LNCAP (cell line): ENCODE data around the gene ABCC11.

Experiments used
- TF ChIP-seq, protein P1 (sequence below): fragments of 450-650 bp; IDR thresholded peaks from 2 replicates; pipeline ENCODE4 v1.5.1; 2017; ENCODE audit warnings: mild to moderate bottlenecking

Gene ABCC11

DNA sequence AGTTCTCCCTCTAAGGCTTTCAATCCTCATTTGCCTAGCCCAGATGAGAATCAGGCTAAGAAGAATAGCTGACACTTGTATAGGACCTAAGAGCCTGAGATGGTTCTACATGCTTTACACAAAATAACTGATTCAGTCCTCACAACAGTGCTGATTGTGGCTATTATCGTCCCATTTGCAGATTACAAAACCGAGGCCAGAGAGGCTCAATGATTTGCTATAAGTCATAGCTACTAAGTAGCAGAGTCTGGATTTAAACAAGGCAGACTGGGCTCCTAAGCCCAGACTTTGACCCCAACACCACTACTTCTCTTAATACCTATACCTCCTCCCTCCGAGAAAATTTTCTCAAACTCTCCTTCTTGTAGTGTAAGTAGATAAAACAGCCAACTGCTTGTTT, 114.6 kb downstream of the ABCC11 start:
- TF ChIP-seq, protein P1, sequence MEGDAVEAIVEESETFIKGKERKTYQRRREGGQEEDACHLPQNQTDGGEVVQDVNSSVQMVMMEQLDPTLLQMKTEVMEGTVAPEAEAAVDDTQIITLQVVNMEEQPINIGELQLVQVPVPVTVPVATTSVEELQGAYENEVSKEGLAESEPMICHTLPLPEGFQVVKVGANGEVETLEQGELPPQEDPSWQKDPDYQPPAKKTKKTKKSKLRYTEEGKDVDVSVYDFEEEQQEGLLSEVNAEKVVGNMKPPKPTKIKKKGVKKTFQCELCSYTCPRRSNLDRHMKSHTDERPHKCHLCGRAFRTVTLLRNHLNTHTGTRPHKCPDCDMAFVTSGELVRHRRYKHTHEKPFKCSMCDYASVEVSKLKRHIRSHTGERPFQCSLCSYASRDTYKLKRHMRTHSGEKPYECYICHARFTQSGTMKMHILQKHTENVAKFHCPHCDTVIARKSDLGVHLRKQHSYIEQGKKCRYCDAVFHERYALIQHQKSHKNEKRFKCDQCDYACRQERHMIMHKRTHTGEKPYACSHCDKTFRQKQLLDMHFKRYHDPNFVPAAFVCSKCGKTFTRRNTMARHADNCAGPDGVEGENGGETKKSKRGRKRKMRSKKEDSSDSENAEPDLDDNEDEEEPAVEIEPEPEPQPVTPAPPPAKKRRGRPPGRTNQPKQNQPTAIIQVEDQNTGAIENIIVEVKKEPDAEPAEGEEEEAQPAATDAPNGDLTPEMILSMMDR: no peak

DNA sequence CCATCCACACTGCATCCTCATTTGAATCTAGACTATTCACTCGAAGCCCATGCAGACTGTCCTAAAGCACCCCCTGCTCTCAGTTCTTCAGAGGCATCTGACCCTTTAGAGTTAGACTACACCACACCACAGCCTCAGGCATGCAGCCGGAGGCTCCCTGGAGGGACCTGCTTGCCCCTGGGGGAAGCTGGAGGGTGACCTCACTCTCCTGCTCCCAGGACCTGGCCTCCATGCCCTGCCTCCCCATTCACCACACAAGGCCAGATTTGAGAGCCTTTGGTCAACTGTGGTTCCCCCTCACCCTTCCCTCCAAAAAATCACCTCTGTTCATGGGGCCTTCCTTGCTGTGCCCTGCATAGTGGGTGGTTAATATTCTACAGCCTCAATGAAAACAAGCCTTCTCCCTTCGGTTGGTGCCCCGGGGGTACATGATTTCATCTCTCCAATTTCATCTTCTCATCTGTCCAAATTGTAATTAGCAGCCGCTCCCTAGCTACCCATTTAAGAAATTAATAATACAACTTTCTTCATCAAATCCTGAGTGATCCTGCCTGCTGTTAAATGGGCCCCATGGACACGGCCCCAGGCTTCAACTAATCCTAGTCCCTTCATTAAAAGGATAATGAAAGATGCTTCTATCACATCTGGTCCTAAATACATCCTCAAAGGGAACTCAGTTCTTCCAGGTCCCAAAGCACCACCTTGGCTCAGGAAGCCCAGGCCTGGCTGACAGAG, 116.0 kb downstream of the ABCC11 start:
- TF ChIP-seq, protein P1: no peak

DNA sequence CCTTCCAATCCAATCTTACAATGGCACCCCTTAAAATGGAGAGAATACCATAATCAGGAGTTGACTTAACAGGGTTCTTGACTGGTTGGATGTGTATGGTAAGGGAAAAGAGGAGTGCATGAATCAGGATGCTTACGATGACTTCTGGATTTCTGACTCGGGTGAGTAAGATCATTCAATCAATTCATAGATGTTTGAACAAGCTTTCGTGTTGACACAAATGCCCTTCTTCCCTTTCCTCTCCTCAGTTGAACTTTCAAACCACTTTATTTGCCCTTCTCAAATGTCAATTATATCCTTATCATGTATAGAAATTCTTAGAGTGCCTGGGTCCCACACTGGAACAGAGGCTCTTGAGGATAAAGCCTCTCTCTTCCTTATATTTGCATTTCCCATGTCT, 117.4 kb downstream of the ABCC11 start:
- TF ChIP-seq, protein P1: no peak

DNA sequence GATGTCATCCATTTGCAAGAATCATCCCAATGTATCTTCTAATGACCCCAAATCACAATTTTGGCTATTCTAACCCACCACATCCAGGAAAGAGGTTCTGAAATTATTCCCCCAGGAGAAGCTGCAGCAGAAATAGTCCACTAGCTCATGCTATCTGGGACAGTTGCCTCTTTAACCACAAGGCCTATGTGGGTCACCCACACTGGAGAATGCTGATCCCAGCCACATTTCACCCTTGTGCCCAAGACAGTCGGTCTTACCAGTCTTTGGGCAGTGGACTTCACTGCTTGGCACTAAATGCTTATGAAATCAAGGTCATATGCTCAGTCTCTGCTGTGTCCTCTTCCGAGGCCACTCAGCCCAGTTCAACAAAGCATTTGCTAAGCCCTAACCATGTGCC, 118.6 kb downstream of the ABCC11 start:
- TF ChIP-seq, protein P1: no peak

DNA sequence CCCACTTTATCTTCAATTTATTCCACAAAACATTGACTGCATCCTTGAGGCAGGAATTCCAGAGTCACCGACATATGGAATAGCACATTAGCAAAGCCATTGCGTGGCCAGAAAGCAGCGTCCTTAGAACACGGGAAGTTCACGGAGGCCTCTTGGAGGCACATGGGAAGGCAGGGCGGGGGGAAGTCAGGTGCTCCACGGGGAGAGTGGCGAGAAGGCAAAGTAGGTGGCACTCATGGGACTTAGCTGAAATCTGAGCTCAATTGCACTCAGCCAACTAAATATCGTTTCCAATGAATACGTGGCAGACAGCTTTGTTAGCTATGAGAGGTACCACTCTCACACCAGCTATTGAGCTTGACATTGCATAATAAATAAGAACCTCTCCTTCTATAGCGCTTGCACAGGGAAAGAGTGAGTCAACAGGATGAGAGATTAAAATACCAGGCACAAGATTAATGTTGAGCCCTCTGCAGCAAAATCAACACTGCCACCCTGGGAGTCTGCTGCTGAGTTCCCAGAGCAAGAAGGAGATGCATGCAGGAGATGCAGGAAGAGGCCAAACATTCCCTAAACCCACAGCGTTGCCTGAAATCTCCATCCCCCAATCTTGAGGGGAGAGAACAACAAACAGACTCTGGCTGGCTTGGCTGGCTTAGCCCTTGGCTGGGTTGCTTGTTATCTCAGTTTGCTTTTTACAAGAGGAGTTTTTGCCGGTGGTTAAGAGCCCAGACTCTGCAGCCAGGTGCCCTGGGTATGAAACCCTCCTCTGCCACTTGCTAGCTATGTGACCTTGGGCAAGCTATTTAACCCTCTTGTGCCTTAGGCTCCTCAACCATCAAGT, 120.3 kb downstream of the ABCC11 start:
- TF ChIP-seq, protein P1: no peak

DNA sequence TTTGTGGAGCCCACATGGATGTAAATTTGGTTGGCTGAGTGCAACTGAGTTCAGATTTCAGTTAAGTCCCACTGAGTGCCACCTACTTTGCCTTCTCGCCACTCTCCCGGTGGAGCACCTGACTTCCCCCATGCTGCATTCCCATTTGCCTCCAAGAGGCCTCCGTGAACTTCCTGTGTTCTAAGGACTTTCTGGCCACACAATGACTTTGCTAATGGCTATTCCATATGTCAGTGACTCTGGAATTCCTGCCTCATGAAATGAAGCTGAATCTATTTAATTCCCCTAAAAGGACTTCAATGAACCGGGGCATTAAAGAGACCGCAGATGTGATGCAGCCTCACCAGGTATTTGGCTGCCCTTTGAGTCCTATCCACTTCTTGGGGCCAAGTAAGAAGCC, 121.5 kb downstream of the ABCC11 start:
- TF ChIP-seq, protein P1: no peak

DNA sequence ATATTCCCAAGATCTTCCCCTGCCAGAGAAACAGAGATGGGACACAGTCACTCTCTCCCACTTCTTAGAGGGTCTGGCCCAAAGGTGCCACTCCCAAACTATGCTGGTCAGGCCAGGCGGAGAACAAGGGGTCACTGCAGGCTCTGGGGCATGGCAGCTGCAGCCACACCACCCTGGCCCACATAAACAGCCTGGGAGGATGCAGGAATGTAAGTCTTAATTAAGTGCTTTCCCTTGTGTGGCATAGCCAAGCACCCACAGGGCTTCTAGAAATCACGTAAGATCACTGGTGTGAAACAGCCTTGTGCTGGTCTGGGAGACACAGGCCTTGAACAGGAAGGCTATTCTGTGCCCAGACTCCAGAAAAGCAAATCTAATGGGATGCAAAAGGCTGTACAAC, 123.1 kb downstream of the ABCC11 start:
- TF ChIP-seq, protein P1: no peak
